Right lobe of liver (tissue), 6 donors: ENCODE measurements around the gene RAB25. TPM values are rescaled to one million over a fixed set of nuclear protein-coding genes. Genes with fewer than 3 reads are reported as not detected.

Experiments
- ATAC-seq, 4 donors: fragments of 200-7000 bp; cut with Tn5 transposase; one replicate each; pipeline ENCODE4 v1.9.1; 2020; ENCODE audit warnings: mild to moderate bottlenecking in 4 of 4, moderate library complexity in 4 of 4
- DNase-seq, 3 donors: peaks; one replicate each; pipeline ENCODE4 v3.0.0-alpha.2; 2020
- H3K27ac ChIP-seq, 3 donors: fragments of 200-600 bp; one replicate each; pipeline ENCODE4 v1.8.0; 2022
- H3K27me3 ChIP-seq, 2 donors: fragments of 200-600 bp; one replicate each; pipeline ENCODE4 v1.8.0; 2022
- H3K36me3 ChIP-seq, 4 donors: fragments of 200-600 bp; sonication (generic) in 1 of 4; one replicate each; pipeline versions ENCODE4 v1.5.1 to v1.8.0; 2017 to 2022; ENCODE audit warnings: control low read depth in 1 of 4
- H3K4me1 ChIP-seq, 4 donors: fragments of 200-600 bp; sonication (generic) in 1 of 4; one replicate each; pipeline versions ENCODE4 v1.5.1 to v1.8.0; 2017 to 2022; ENCODE audit warnings: control low read depth in 1 of 4
- H3K4me3 ChIP-seq, 3 donors: fragments of 200-600 bp; one replicate each; pipeline ENCODE4 v1.8.0; 2022
- H3K9me3 ChIP-seq, 4 donors: fragments of 200-600 bp; sonication (generic) in 1 of 4; one replicate each; pipeline versions ENCODE4 v1.5.1 to v1.8.0; 2017 to 2022; ENCODE audit warnings: control low read depth in 1 of 4
- CTCF ChIP-seq, 4 donors: fragments of 200-600 bp in 3 of 4; fragments of 450-650 bp in 1 of 4; IDR thresholded peaks; one replicate each; pipeline versions ENCODE4 v1.5.1 to v1.8.0; 2016 to 2022; ENCODE audit warnings: antibody characterized with exemption in 4 of 4, mild to moderate bottlenecking in 2 of 4
- POLR2A ChIP-seq: fragments of 450-650 bp; IDR thresholded peaks from one replicate; pipeline ENCODE4 v1.6.1; 2017; ENCODE audit warnings: antibody characterized with exemption, mild to moderate bottlenecking
- WGBS: methylation state at CpG from one replicate; pipeline ENCODE4 v1.1.6; 2018; ENCODE audit warnings: low coverage, low lambda C conversion rate; ENCODE audit not compliant: insufficient coverage; ENCODE audit errors: missing lambda C conversion rate; 5-methylcytosine and 5-hydroxymethylcytosine counted together
- intact Hi-C, 2 donors: fragments of 100-400 bp; cut with DNase I; formaldehyde crosslinking; loops; one replicate each; pipeline versions ENCODE4 v1.11.2 to v1.14.1; 2022
- total RNA-seq, 6 experiments: library from RNA; depleted of rRNA in 2 of 6; stranded (reverse); fragments of >200 nt in 2 of 6; fragmentation: NEBNext Ultra II Directional in 3 of 6; extraction: Animal tissue kit (Norgen Biotek cat#: 25700) in 3 of 6; gene quantifications; one replicate each; pipeline versions ENCODE4 v1.1.0 to v1.2.4, GENCODE V29; 2016 to 2023
- donor health status: DM: no; HTN: yes; CAD: no.
- donor health status: DM: no; HTN: no; CAD: no.
- donor health status: DM: no; HTN: no; CAD: no.
- donor health status: DM: no; HTN: yes; CAD: no.
- donor health status: DM: no; HTN: yes; CAD: no.

The RAB25 gene
- total RNA-seq, 6 experiments from 2014 or later, result 0.40 to 3.2 (median 0.77) TPM

GRCh38 chr1:156045076-156045475 is 15.9 kb upstream of the RAB25 start:
- no peak for DNase-seq
- TF ChIP-seq CTCF (IDR thresholded peaks at IDR 0.05), result no peak
- no peak for TF ChIP-seq POLR2A
- intact Hi-C loops, result no loop called here
- H3K36me3 ChIP-seq, result peaks cover 0 to 29% (median 6%) of the 10 kb centered on the region in 4 donors
- H3K4me1 ChIP-seq, result no peaks in the 10 kb centered on the region
- H3K27ac ChIP-seq, result no peak overlapping the region
- no peak overlapping the region for H3K4me3 ChIP-seq
- WGBS, result 73% methylated on average over 4 of the region's 4 CpGs
- H3K9me3 ChIP-seq, result no peaks in the 10 kb centered on the region
- no peaks in the 10 kb centered on the region for H3K27me3 ChIP-seq
- no peak for ATAC-seq

DNA sequence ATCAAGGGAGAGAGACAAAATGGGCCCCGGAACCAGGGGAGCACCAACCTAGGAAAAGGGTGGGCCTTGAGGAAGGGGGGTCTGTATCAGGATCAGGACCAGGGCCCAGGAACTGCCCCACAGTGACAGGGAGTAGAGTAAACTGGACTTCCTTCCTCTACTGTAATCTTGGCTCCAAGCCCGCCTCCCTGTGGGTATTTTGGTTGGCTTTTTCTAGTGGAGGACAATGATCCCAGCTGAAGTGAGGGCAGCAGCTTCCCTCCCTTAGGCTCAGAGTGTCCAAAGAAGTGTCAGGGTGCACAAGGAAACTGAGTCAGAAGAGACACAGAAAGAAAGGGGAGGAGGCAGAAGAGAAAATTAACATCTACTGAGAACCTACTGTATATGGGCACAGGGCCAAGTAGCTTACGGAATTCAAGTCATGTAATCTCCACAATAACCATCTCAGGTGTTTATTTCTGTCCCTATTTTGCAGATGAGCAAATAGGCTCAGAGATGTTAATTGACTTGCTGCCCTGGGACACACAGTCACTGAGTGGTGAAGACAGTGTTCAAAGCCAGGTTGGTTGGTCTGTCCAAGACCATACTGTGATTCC is 12.2 kb upstream of the RAB25 start:
- Histone ChIP-seq H3K9me3 (no peaks in the 10 kb centered on the region), H3K27ac (no peak overlapping the region), H3K4me3 (no peak overlapping the region), H3K4me1 (no peaks in the 10 kb centered on the region), H3K36me3 (peaks cover 0 to 20% (median 2%) of the 10 kb centered on the region in 4 donors), H3K27me3 (no peaks in the 10 kb centered on the region)
- intact Hi-C loops, result no loop called here
- 78% methylated on average over 3 of the region's 3 CpGs for WGBS
- no peak for DNase-seq
- TF ChIP-seq POLR2A, result no peak
- TF ChIP-seq CTCF (IDR thresholded peaks at IDR 0.05), result no peak
- ATAC-seq, result no peak

GRCh38 chr1:156050376-156050775 is 10.6 kb upstream of the RAB25 start:
- H3K27me3 ChIP-seq, result no peaks in the 10 kb centered on the region
- no peak for DNase-seq
- H3K4me3 ChIP-seq, result no peak overlapping the region
- peaks cover 0 to 18% (median 2%) of the 10 kb centered on the region in 4 donors for H3K36me3 ChIP-seq
- peaks cover 0 to 2% (median 1%) of the 10 kb centered on the region in 4 donors for H3K4me1 ChIP-seq
- no peak for ATAC-seq
- TF ChIP-seq CTCF (IDR thresholded peaks at IDR 0.05) (no peak), POLR2A (no peak)
- no peak overlapping the region for H3K27ac ChIP-seq
- intact Hi-C loops, result loop anchor here in 1 of 2 donors (10.0 kb wide), 1 partner anchor 46 kb away; no protein-coding TSS in a partner anchor
- H3K9me3 ChIP-seq, result no peaks in the 10 kb centered on the region
- WGBS, result 77% methylated on average over 3 of the region's 4 CpGs

- TF ChIP-seq CTCF (IDR thresholded peaks at IDR 0.05) (no peak), POLR2A (no peak)
- WGBS, result 92% methylated on average over 6 of the region's 7 CpGs
- intact Hi-C loops, result loop anchor here in 1 of 2 donors (10.0 kb wide), 1 partner anchor 46 kb away; no protein-coding TSS in a partner anchor
- Histone ChIP-seq H3K27ac (no peak overlapping the region), H3K4me3 (no peak overlapping the region), H3K27me3 (no peaks in the 10 kb centered on the region), H3K9me3 (no peaks in the 10 kb centered on the region), H3K4me1 (peaks cover 0 to 7% (median 2%) of the 10 kb centered on the region in 4 donors), H3K36me3 (peaks cover 0 to 16% (median 2%) of the 10 kb centered on the region in 4 donors)
- DNase-seq (no peak), ATAC-seq (no peak)
Measured at GRCh38 chr1:156051011-156051725, 9.8 kb upstream of the RAB25 start.
